ENCODE measurements around the gene ALDOB.
A peak's percentile ranks its signal among the peaks of the same experiment; 100 is the strongest.

Gene ALDOB

DNA sequence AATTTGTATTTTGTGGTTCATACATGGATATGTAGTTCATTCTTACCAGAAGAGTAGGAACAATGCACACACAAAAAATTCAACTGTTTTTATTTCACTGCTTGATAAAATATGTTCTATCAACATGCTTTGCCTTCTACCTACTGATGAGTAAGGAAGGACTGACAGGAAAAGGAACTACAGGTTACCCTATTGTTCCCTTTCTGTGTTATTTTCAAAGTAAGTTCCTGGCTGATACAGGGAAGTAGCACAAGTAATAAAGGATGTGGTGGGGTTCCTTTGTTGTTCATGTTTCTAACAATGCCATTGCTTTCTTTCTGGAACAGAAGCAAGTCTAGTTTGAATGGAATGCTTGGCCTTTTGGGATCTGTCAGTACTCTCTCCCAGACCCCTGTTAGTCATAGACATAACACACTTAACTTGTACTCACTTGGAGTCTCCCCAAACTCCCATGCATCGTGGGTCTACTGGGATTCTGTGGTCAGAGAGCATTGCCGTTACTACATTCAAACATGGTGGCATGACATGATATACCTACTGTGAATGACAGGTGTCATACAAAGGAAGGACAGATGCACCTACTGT, 20.2 kb upstream of the ALDOB start:
- no peak for DNase-seq

DNA sequence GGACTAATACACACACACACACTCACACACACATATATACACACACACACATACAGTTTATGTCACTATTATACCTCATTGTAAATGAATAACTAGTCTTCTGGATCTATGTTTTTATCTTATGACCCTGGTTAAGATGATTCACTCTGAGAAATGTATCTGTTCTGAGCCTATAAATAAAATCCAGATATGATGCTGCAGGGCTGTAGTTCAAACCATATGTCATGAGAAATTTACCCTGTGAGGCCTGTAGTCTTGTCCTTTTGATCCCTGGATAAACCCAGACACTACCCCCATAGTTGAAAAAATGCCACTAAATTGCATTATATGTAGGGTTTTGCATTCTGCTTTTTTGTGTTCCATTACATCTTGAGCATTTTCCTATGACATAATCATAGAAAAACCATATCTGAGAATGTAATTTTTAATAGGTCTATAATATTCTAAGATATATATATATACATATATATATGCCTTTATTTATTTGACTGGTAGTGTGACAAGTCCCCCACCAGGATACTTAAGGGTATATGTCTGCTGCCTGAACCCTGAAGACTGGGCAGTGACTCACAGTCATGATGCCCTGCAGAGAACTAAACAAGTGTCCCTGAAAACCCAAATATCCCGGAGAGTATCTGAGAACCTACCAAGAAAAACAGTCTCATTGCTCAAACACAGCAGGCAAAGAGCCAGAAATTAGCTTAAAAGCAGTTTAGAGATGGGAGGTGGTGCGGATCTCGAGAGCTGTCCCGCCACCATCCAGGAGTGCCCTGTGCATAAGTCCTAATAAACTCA, 18.4 kb upstream of the ALDOB start:
- DNase-seq = no peak

DNA sequence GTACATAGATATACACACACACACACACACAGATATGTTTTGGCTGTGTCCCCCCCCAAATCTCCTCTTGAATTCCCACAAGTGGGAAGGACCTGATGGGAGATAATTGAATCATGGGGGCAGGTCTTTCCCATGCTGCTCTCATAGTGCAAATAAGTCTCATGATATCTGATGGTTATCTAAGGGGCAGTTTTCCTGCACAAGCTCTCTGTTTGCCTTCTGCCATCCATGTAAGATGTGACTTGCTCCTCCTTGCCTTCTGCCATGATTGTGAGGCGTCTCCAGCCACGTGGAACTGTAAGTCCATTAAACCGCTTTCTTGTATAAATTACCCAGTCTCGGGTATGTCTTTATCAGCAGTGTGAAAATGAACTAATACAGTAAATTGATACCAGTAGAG, 15.9 kb upstream of the ALDOB start:
- DNase-seq = no peak

DNA sequence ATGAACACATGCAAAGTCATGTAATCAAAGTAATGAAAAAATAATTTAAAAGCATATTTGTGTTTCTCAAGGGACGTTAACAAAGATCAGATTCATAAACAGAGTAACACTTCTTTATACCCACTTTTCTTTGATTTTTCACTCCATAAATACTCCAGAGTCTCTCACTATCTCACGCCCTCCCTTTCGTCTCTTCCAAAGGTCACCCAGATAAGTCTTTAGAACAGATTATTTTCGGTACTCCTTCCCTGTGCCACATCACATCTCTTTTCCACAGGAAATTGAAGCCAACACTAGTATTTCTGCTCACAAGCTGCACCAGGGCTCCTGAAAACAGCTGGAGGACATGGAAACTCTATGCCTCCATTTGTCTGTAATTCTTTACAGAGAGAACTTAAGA, 15.4 kb upstream of the ALDOB start:
- DNase-seq = no peak

DNA sequence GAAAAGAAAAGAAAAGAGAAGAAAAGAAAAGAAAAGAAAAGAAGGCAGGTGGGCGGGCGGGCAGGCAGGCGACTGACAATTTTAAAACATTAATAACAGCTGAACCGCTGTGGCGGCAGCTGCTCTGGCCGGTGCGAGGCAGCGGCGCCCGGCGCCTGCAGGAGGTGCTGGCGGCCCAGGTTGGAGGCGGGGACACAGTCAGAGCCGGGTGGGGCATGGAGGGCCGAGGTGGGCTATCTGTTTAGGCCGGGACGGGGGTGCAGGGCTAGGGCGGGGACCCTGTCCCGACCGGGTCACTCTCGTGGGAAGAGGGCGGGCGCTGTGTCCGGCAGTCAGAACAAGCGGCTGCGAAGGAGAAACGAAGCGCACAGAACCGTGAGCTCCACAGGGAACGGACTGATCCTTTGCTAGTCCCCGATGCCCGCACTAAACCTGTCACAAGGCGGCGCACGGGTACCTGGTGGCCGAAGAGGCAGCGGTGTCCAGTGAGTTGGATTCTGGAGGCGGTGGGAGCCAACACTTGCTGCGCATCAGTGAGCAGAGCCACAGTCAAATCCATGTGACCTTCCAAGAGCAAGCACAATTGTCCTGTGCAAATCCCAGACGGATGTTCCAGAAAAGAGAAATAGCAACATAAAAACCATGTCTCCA, 13.6 kb upstream of the ALDOB start:
- DNase-seq = peak; percentile 41

DNA sequence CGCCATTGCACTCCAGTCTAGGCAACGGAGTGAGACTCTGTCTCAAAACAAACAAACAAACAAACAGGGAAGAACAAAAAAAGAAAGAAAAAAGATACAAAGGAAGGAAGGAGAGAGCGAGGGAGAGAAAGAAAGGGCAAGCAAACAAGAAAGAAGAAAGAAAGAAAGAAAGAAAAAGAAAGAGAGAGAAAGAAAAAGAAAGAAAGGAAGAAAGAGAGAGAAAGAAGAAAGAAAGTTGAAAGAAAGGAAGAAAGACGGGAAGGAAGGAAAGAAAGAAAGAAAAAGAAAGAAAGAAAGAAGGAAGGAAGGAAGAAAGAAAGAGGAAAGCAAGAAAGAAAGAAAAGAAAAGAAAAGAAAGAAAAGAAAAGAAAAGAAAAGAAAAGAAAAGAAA, 13.1 kb upstream of the ALDOB start:
- no peak for DNase-seq

DNA sequence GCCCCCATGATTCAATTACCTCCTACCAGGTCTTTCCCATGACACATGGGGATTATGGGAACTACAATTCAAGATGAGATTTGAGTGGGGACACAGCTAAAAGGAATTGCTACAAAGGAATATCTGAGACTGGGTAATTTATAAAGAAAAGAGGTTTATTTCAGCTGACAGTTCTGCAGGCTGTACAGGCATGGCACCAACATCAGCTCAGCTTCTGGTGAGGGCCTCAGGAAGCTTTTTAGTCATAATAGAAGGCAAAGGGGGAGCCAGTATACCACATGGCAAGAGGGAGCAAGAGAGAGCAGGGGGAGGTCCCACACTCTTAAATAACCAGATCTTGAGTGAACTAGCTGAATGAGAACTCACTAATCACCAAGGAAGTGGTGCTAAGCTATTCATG, 11.2 kb upstream of the ALDOB start:
- no peak for DNase-seq

DNA sequence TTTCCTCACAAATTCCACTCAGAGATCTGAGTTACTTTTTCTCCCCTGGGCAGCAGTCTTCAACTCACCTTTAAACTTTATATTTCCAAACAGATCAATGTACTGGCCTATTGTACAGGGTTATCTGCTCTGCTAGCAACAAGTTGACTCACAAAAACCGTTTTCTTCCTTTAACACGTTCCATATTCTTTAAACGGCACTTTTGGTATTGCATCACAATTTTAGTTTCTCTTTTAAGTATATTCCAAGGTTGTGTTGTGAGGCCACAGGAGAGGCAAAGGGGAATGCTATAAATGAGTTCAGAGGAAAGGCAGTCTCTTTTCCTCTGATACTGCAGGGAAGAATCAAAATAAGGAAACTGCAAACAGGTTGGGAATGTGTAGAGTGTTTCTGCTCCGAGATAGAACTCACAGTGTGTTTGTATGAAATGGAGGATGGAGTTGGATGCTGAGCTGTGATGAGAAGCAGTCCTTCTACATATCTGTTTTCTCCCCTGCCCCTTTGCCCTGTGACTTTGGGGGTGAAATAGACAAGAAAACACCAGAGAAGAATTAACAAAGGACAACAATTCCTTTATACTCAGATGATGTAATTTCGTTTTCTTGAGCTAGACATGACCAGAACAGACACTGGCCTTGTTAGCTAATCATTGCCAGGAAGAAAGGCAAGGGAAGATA, 9.9 kb upstream of the ALDOB start:
- no peak for DNase-seq

DNA sequence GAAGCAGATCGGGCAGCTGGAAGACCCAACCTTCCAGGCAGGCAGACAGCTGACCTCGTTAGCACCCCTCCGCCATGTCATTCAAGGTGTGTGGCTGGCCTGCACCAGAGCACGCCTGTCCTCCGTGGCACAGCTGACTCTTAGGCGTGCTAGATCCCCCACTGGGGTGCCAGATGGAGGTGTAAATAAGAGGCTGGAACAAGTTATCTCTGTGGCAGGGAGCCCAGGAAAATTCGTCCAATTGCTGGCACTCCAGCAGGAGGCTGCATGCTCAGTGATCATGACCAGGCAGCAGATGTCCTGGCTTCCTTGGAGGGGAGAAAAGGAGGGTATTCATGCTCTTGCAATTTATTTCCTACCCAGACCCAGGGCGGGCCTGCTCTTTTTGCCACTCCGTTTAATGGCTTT, 7.8 kb upstream of the ALDOB start:
- no peak for DNase-seq

DNA sequence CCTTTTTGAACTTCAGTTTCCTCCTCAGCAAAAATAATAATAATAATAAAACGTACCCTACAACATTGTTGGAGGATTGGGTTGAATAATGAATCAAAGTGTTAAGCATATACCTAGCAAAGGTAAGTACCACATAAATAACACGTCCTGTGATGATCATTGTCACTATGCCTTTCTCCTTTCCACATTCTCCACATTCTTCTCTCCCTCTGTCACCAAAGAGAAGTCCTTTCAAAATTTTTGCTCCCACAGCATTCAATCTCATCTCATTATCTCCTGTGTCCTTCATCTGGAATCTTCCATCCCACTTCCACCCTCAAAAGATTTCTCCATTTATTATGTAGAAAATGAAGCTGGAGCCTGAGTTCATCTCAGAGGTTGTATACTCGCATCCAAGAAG, 7.2 kb upstream of the ALDOB start:
- DNase-seq = no peak

DNA sequence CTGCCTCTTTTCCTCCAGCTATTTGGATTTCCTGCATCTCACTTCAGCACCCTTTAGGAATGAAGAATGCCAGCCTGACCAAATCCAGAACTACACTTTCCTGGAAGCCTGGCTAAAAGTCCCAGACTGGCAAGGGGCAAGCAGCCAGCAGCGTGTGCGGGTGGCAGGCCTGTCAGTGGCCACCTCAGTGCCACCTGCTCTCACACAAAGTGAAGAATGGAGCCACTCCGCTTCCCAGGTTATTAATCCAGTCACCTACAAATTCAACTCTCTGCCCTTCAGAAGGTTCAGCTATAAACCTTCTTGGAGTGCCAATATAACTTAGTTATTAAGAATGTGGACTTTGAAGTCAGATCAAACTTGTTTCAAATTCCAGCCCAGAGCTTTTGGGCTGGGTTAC, 6.7 kb upstream of the ALDOB start:
- no peak for DNase-seq

DNA sequence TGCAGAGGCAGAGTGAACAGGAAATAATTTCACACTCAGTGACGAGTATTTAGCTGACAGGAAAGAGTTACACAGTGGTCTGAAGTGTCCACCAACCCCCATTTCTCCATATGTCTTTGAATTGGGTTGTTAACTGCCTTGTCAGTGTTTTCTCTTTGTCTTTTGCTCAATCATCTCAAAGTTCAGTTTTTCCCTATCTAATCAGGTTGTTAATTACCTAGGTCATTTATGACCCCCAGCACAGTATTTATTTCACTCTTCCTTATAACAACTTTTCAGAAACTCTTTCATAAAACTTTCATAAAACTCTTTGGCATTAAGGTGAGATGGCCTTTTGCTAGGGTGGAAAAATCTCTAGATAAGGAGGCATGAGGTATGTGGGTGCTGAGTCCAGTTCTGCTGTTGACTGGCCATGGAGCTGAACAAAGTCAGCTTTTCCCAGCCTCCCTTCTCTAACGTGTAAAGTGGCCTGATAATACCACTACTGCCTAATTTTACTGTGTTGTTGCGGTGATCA, 5.2 kb upstream of the ALDOB start:
- no peak for DNase-seq

DNA sequence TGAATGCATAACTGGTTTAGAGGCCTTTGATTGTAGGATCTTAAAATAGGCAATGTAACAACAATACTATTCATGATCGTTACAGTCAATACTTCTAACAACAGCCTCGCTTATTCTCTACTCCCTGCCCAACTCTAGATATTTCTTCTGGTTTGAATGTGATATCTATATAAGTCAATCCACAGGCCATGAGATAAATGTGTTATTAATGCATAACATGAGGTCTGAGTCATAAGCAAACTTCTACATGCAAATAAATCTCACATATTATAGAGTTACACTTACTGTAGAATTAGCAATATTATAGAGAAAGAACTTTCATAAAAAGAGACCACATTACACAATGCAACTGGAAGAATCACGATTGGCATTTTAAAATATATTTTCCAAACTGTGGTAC, 2.9 kb upstream of the ALDOB start:
- no peak for DNase-seq

DNA sequence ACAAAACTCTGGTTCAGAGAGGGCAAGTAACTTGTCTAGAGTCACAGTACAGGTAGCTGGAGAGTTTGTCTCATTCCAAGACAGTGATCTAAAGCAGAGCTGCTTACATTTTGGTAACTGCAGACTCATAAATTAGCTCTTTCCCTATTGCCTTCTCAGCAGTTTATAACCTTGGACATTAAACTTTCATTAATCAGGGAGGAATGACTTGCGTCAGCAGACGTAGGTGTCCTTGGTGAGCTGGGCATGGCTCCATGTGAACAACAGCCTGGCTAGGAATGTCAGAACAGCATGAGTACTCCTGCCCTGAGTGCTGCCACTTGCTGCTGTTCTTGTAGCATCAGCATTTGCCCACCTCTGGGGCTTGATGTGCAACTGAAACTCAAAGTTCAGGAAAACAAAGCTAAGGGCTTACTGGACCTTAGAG, 2.2 kb upstream of the ALDOB start:
- no peak for DNase-seq

DNA sequence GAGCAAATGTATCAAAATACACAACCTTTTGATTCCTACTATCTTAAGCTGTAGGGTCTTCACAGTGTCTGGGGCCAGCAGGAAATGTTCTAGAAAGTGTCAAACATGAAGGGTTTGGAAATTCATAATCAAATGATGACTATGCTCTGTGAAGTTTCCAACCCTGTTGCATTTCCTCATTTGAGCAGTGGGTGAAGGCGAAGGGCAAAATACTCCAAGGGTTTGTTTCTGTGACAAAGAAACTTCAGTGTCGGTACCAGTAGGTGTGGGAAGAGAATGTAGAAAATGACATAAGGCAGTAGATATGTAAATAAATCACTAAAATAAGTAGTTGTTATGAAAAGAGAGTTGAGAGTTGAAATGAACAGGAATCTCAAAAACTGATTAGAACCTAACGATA, 576 bp downstream of the ALDOB start:
- no peak for DNase-seq

DNA sequence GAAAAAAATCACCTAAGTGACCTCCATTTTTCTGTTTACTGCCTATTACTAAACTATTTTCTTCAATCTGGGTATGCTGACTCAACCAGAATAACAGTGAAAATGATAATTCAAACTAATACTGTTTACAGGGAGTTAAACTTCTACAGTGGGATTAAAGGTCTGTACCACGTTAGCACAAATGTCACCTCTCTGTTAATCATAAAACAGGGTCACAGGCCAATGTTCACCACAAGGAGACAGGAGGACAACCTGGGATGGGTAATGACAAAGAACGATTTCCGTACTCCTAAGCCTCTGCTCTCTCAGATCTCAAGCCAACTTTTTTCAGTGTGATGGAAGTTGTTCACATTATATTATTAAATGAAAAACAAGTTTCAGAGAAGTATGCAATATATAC, 2.3 kb downstream of the ALDOB start:
- no peak for DNase-seq

DNA sequence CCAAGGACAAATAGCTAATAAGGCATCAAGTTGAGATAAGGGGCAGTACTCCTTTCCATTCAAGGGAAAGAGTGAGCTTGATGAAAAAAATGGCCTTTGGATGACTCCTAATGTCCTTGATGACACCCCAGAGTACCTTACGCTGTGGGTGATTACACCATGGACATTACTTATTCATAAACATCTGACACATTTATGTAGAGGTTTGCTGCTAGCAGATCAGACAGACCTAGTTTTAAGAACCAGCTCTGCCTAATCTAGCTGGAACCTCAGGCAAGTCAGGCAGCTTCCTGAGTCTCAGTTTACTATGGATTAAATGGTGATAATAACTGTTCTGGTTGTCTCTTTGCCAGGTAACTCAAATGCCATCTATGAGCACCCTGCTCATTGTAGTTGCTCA, 2.8 kb downstream of the ALDOB start:
- DNase-seq = no peak

DNA sequence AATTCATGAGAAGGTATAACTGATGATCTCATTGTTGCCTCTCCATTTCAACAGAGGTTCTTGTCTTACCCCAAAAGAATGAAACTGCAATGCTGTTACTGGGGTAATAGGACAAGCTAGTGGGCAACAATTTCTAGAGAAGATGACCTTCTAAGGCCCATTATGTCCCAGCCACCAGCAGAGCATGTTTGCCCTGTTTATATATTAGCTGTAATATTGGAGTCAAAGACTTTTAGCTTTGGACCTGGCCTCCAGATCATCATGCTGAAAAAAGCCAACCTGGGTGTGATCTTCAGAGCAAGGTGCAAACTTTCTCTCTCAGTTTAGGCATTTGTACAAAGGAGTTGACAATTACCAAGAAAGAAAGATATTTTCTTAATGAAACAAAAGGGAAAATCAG, 3.4 kb downstream of the ALDOB start:
- DNase-seq = no peak

DNA sequence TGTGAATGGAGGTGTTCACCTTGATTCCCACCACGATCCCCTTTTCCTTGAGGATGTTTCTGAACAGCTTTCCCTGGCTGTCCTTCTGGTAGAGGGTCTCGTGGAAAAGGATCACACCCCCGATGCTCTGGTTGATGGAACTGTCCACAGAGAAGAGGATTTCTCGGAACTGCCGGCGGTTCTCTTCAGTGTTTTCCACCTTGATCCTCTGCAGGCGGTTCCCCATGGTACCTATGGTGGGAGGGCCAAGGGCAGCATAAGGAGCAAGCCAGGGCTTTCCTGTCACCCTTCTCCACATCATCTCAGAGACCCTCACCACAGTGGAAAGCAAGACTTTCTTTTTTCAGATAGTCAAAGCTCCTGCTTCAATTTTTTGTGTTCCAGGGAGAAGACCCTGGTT, 5.8 kb downstream of the ALDOB start:
- no peak for DNase-seq

DNA sequence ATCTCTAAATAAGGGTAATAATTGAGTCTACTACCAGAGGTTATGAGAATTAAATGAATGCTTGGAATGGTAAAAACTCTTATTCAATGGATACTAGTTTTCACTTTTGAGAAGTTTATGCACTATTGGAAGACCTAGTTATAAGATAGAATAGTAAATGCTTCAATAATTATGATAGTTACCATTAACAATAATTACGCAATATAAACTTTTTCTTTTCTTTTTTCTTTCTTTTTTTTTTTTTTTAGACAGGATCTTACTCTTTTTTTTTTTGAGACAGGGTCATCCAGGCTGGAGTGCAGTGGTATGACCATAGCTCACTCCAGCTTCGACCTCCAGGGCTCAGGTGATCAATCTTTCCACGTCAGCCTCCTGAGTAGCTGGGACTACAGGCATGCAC, 6.7 kb downstream of the ALDOB start:
- no peak for DNase-seq

DNA sequence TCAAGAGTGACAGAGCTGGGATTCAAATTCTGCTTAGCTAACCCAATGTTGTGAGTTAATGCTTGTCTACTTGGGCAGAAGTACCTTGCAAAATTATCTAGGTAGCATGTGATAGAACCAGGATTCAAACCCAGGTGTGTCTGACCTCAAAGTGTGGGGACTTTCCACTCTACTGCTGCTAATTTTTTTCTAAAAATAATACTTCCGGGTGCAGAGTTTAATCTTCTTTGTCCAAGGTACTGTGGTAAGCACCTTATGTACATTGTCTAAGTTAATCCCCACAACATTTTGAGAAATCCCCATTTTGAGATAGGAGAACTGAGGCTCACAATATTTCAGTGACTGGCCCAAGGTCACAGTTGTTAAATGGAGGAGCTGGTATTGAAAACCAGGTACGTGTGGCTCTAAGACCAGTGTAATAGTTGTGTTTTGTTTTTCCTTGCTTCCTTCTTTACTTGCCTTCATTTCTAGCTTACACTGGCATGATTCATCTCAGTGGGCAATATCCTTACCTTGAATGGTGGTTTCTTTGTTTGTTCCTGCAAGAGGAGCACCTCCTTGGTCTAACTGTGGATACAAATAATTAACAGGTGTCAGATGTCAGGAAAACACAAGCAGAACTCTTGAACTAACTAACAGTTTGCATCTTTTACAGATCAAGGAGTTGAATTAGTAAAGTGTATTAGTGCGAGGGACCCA, 7.5 kb downstream of the ALDOB start:
- no peak for DNase-seq

DNA sequence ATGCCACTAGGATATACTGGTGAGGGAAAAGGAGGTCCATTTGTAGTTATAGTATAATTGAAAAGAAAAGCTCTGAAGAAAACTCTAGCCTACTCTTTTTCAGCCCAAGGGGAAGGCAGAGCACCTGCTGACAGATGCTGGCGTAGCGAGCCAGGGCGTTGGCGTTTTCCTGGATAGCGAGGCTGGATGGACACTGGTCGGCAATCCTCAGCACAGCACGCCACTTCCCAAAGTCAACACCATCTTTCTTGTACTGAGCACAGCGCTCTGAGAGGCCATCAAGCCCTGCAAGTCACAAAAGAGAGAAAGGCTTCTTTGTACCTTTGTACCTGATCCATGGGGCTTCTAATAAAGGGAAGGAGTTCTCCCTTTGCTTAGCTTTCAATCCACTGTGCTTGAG, 8.2 kb downstream of the ALDOB start:
- DNase-seq = no peak

DNA sequence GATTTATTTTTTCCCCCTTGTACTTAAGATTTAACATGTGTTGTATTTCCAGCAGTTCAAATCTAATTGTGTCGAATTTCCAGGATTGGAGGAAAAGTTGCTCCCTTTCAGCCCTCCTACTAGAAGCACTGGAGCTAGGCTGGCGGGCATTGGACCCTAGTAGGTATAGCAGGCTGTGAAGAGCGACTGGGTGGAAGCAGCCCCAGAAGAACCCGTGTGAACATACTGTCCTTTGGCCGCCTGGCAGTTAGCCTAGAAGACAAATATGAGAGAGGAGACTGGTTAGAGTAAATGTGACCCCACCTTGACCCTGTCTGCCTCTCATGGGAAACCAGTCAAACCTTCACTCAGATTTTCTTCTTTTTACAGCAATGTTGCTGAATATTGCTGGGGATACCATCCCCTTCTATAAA, 13.9 kb downstream of the ALDOB start:
- DNase-seq = no peak
